Fibroblast of mammary gland (primary cell): ENCODE measurements around the gene CEP350.

Source experiments
- DNase-seq: peaks from one replicate; pipeline ENCODE4 v3.0.0-alpha.2; 2010; ENCODE audit warnings: low read depth
- H3K4me3 ChIP-seq: 2 replicates; pipeline ENCODE4 v1.5.1; 2011; ENCODE audit warnings: low read depth, mild to moderate bottlenecking, low read length, moderate library complexity; ENCODE audit not compliant: control insufficient read depth
- CTCF ChIP-seq: conservative IDR thresholded peaks from 2 replicates; pipeline ENCODE4 v1.5.1; 2011; ENCODE audit warnings: low read depth, low read length, inconsistent platforms; ENCODE audit not compliant: control insufficient read depth, insufficient read depth

Gene CEP350

DNA sequence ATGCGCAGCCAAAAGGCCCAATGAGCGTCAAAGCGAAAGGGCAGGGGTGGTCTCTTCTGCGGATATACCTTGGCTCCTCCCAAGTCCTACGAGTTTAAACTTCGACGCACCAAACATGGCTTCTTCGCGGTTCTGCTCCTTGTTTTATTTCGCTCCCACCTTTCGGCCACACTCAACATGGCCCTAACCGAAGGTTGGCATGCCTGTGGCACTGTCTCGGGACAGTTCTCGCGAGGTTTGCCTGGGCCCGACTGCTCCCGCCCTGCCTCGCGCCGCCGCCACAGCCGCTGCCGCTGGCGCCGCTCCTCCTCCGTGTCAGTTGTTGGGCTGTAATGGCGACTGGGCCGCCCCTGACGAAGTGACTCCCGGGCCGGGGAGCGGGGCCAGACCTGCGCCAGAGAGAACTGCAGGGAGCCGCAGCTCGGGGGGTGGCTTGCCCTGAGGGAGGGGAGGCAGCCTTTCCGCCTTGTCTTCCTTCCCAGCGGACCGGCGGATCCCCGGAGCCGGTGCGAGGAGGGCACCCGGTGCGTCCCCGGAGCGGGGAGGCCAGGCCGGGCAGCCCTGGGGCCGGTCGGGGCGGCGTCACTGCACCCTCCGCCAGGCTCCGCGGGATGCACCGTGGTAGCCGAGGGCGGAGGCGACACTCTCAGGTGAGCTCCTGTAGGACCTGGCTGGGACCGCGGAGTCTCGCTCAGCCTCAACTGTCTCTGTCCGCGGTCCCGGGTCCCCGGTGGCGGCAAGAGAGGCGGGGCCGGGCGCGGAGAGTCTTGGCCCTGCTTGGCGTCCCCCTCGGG lies at the start of gene CEP350:
CEP350 (plus strand) TSS at position 318 of the 794 bp plus-strand sequence. CDS start 31,372 bp downstream, outside the sequence.
- H3K4me3 ChIP-seq = peak within 1 kb of the TSS; percentile 74
- no peak for TF ChIP-seq CTCF
- DNase-seq = peak; percentile 99

DNA sequence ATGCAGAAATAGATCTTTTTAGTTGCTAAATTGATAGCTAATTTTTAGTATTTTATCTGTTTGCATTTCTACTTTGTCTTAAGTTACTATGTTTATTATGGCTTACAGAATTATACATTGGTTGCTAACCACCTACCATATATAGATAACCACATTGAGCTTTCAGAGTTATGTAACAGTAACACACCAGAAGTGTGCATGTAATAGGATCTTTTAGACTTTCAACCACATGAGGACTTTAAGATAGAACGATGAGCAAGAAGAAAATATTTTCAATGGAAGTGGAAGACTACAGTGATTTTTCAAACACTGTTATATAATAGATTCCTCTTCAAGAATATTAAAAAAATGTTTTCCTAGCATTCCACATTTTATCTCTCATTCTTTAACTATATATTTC lies 43.7 kb upstream of the CEP350 start:
- no peak for TF ChIP-seq CTCF
- DNase-seq = no peak

DNA sequence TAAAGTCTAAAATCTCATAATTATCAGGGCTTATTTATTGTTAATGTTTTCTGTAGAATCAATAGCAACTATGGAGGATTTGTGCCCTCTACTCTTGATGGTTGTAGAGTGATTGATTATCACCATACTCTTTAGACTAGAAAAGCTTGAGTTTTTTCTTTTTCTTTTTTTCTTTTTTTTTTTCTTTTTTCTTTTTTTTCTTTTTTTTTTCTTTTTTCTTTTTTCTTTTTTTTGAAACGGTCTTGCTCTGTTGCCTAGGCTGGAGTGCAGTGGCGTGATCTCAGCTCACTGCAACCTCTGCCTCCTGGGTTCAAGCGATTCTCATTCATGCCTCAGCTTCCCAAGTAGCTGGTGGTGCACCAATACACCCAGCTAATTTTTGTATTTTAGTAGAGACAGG lies 42.8 kb upstream of the CEP350 start:
- no peak for TF ChIP-seq CTCF
- no peak overlapping the region for H3K4me3 ChIP-seq
- no peak for DNase-seq

More for the DNA sequence above, 43.7 kb upstream of the CEP350 start:
- no peak overlapping the region for H3K4me3 ChIP-seq

DNA sequence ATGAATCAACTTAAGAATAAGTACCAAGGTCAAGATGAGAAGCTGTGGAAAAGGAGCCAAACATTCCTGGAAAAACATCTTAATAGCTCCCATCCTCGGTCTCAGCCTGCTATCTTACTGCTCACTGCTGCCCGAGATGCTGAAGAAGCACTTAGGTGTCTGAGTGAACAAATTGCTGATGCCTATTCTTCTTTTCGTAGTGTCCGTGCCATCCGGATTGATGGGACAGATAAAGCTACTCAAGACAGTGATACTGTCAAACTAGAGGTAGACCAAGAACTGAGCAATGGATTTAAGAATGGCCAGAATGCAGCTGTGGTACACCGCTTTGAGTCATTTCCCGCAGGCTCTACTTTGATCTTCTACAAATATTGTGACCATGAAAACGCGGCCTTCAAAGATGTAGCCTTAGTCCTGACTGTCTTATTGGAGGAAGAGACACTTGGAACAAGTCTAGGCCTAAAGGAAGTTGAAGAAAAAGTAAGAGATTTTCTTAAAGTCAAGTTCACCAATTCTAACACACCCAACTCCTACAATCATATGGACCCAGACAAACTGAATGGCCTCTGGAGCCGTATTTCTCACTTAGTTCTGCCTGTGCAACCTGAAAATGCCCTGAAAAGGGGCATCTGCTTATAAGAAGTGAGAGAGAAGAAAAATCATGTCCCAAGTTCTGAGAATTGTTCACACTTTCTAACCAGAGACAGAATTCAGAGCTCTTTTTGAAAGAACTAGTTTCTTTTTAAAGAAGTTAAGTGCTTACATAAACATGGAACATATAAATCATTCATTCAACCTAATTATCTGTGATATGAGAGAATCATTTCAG lies 36.8 kb upstream of the CEP350 start:
- no peak for TF ChIP-seq CTCF

DNA sequence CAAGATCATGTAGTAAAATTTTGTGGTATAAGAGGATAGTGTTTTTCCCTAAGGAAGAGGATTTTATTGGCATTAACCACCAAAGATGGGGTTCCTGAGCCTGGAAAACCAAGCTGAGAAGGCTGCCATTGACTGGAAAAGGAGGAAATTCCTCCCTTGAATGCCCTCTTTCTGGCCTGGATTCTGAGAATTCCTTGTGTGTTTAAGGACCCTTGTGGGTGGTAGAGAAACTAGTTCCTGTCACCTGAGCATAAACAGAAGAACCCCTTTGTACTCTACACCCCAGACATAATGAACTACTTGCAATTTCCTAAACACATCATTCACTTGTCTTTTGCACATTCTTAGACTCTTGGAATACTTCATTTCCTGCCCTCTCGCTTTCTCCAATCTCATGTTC lies 33.1 kb upstream of the CEP350 start:
- H3K4me3 ChIP-seq = no peak overlapping the region
- no peak for DNase-seq
- TF ChIP-seq CTCF = no peak

More for the DNA sequence above, 36.8 kb upstream of the CEP350 start:
- no peak for DNase-seq
- H3K4me3 ChIP-seq = no peak overlapping the region

DNA sequence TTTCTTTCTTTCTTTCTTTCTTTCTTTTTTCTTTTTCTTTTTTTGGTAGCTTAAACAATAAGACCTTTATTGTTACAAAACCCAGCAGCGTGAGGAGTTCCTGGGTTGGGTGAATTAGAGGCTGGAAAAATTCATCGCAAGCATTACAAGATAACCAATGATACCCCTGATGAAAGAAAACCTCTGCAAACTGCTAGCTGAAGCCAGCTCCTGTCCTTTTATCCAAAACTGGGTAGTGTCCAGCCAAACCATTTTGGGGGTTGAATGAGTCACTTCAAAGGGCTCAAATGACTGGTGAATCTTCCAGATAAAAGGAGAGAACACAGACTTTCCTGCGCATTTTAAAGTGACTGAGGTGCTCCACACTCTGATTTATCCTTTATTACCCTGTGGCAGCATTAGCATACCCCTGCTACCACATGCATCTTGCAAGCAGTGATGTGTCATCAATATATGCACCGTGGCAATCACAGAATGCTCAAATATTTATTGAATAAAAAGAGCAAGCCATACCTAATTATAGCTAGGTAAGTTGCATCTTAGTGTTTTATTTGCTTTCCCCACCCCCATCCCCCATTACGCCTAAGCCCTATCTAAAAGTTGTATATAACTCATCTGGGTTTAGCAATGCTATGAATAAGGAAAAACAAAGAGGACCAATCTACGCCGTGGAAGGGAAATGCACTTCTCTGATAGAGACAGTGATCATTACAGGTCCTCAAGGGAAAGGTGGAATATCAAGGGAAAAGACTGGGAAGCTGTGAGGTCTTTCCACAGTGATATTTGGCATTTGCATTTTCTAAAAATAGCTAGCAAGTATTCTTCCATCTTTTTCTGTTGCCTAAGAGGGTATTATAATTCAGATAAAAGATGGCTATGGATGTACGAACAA lies 32.4 kb upstream of the CEP350 start:
- H3K4me3 ChIP-seq = no peak overlapping the region
- DNase-seq = peak; percentile 25
- no peak for TF ChIP-seq CTCF
